SHP77 treated with DMSO at 0.1 percent for 48 hours (cell line): ENCODE results near the gene NOL12.
A peak's percentile ranks its signal among the peaks of the same experiment; 100 is the strongest.

Experiments
- DNase-seq: peaks from one replicate; lab custom pipeline; 2025; lab: John Stamatoyannopoulos, UW

NOL12 gene

GRCh38 chr22:37659066-37659896, 26.9 kb upstream of the NOL12 start:
- no peak for DNase-seq

- no peak for DNase-seq
Observed at GRCh38 chr22:37659897-37660708, 26.0 kb upstream of the NOL12 start.

- DNase-seq: no peak
Observed at GRCh38 chr22:37660709-37661045, 25.5 kb upstream of the NOL12 start.

GRCh38 chr22:37661160-37661924, 24.8 kb upstream of the NOL12 start:
- DNase-seq: peak; percentile 65

- DNase-seq: no peak
Observed at GRCh38 chr22:37662039-37662438, 24.1 kb upstream of the NOL12 start.

GRCh38 chr22:37663521-37664140, 22.5 kb upstream of the NOL12 start:
- DNase-seq: no peak

GRCh38 chr22:37664249-37665101, 21.7 kb upstream of the NOL12 start:
- no peak for DNase-seq

GRCh38 chr22:37665487-37665886, 20.7 kb upstream of the NOL12 start:
- no peak for DNase-seq

- DNase-seq: no peak
Observed at GRCh38 chr22:37669586-37669985, 16.6 kb upstream of the NOL12 start.

GRCh38 chr22:37672206-37672919, 13.8 kb upstream of the NOL12 start:
- no peak for DNase-seq

GRCh38 chr22:37672920-37673455, 13.2 kb upstream of the NOL12 start:
- DNase-seq: no peak

GRCh38 chr22:37674248-37674647, 11.9 kb upstream of the NOL12 start:
- no peak for DNase-seq

GRCh38 chr22:37674951-37675929, 10.9 kb upstream of the NOL12 start, which contains the start of gene LGALS1:
TSS of gene LGALS1 (plus strand) at chr22:37675636. CDS start at chr22:37675703, 67 bp downstream.
- peak; percentile 81 for DNase-seq

- no peak for DNase-seq
Observed at GRCh38 chr22:37675930-37676735, 10.0 kb upstream of the NOL12 start.

- DNase-seq: peak; percentile 63
Observed at GRCh38 chr22:37676736-37677492, 9.2 kb upstream of the NOL12 start.

GRCh38 chr22:37677493-37677974, 8.6 kb upstream of the NOL12 start:
- DNase-seq: no peak

- no peak for DNase-seq
Observed at GRCh38 chr22:37678372-37678771, 7.8 kb upstream of the NOL12 start.
